Stimulated activated CD4-positive, alpha-beta T cell treated with anti-CD3 and anti-CD28 coated beads, Interleukin-12 subunit alpha, Interleukin-12 subunit beta, amount 100 ng/mL, for 48 hours (primary cell): ENCODE results near the gene THSD8.

ENCODE experiments used
- DNase-seq, 3 donors: peaks; one replicate each; pipeline ENCODE4 v3.0.0-alpha.2; 2020; ENCODE audit warnings: low read depth in 2 of 3, low spot score in 1 of 3

Gene THSD8

GRCh38 chr19:12779162-12779993, 22.5 kb upstream of the THSD8 start:
- no peak for DNase-seq

- no peak for DNase-seq
Observed at GRCh38 chr19:12782174-12782423, 19.8 kb upstream of the THSD8 start.

GRCh38 chr19:12782424-12783290, 19.2 kb upstream of the THSD8 start:
- DNase-seq, result peak; percentile 77 to 87 (median 79)

DNA sequence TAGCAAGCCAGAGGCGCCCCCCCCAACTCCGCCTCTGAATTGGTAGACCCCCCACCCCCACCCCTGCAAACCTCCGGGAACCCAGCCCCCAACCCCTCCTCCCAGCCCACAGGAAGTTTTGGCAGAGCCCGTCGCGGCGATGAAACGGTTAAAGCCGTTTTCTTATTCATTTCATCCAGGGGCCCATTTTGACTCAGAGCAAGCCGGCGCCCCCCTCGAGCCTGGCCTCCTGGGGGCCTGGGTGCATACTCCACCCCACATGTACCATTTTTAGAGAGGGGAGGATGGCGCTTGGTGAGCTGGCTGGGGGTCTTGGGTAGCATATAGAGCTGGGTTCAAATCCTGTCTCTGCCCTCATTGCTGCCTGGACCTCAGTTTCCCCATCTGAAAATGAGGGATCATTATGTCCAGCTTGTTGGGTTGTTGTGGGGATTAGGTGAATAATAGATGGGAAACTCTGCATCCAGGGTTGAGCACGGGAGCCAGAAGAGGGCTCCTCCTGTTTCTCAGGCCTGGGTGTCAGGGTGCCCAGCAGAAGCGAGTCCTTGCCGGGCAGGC, 18.5 kb upstream of the THSD8 start:
- DNase-seq, result peak; percentile 56 to 61 (median 60)

DNA sequence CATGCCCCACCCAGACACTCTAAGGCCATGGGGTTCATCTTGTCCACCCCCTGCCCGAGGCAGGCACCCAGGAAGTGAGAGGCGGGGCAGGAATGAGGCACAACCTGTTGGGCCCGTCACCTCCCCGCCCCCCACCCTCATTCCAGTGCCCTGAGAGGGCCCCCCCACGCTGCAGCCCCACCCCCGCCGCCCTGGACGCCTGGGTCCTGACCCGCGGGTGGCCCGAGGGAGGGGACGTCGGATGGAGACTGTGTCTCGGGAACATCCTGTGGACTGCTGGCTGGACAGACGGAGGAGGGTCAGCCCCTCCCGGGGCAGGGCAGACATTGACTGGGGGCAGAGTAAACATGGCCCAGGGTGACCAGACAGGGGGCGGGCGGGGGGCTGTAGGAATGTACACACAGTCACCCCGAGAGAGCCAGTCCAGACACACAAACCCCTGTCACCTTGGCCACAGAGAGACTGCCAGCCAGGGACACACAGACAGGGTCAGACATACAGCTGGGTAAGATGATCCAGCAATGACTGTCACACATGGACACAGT, 17.9 kb upstream of the THSD8 start:
- DNase-seq, result no peak

GRCh38 chr19:12784394-12784870, 17.4 kb upstream of the THSD8 start:
- no peak for DNase-seq

DNA sequence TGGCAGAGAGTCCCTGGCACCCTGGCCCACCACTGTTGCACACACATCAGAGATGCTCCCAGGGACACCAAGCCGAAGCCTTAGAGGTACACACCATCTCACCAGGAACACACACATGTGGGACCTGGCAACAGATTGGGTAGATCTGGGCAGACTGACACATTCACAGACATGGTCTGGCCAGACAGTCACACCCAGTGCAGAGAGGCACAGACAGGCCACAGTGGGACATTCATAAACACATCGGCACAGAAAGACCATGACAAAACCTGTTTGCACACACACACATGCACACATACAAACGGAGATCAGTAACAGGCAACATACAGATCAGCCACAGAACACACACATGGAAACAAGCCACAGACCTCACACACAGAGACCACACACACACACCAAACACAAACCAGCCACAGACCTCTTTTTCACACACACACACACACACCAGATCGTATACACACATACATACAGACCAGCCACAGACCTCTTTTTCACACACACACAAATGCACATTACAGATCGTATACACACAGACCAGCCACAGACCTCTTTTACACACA, 16.9 kb upstream of the THSD8 start:
- no peak for DNase-seq

DNA sequence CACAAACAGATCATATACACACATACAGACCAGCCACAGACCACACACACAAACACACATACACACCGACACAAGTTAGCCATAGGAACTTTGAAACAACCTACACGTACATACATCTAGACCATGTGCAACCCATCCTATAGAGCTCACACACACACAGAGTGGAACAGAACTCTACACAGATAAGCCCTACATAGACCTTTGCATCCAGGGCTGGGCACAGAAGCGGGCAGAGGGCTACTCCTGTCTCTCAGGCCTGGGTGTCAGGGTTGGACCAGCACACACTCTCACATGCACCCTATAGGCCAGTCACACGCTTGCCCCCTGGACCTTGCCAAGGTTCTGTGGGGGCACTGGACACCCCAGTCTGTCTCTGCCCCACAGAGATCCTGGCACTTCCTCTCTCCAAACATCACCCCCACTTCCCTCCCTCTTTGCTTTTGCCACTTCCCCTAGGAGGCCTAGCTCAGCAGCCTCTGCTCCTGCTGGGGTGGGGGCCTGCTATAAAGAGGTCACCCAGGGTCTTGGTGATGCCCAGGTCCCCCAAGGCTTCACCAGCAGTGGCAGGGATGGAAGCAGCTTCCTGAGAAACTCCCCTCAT, 16.3 kb upstream of the THSD8 start:
- no peak for DNase-seq

- DNase-seq, result no peak
Observed at GRCh38 chr19:12786141-12786870, 15.6 kb upstream of the THSD8 start.

DNA sequence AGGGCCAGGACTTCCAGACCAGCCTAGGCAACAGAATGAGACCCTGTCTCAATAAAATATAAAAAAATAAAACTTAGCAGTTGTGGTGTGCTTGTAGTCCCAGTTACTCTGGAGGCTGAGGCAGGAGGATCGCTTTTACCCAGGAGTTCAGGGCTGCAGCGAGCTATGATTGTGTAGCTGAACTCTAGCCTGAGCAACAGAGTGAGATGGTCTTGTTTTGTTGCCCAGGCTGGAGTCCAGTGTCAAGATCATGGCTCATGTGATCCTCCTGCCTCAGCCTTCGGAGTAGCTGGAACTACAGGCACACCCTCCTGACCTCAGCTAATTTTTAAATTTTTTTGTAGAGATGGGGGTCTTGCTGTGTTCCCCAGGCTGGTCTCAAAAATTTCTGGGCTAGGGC, 14.9 kb upstream of the THSD8 start:
- DNase-seq, result no peak

- no peak for DNase-seq
Observed at GRCh38 chr19:12787458-12787857, 14.4 kb upstream of the THSD8 start.

DNA sequence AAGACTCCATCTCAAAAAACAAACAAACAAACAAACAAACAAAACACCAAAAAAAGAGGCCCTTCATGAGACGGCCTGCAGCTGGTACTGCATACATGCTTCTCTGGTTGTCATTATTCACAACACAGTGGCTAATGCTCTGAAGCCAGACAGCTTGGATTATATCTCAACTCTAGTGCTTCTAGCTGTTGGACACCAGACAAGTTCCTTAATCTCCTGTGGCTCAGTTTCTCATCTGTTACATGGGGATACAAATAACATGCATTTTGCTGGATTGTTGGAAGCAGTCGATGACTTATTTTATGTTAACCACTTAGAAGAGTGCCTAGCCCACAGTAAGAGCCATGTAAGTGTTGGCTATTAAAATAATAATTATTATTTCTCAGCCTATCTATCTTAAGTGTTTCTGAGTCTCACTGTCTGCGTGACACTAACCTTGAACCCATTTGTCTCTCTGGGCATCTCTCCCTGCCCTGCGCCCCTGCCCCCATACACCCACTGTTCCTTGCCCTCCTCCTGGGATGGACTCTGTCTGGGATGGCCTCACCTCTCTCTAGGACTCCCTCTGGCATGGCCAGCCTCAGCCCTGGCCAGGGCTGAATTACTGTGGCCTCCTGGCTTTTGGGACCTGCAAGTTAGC, 13.7 kb upstream of the THSD8 start:
- no peak for DNase-seq

GRCh38 chr19:12788682-12789097, 13.2 kb upstream of the THSD8 start:
- peak in 1 of 3 donors; percentile 32 for DNase-seq

DNA sequence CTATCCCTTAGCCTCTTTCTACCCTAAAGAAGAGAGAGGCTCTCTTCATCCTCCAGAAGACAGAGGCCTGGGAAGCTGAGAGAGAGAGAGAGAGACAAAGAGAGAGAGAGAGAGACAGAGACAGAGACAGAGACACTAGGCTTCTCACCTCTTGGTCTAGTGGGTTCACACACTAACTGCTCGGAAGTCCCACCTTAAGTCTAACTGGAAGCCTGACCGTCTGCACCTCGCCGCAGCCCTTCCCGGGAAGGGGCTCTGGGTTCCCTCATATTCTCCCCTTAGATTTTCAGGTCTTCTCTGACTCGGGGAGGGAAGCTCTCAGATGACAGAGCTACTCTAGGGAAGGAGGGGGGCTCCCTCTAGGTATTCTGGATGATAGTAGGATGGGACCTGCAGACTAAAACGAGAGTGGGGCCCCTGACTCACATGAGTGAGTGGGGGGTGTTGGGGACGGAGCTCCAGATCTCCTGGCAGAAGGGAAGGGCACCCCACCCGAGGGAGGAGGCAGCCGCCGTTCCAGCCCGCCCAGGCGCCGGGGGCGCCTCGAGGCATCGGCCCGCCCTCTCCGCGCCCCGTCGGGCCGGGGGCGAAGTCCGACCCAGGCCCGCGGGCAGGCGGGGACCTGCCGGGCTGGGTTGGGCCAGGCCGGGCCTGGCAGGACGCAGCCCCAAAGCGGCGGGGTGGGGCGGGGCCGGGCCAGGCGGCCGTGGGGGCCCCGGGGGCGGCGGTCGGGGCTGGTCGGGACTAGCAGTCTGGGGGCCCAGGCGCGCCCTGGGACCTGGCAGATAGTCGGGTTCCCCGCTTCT, 12.6 kb upstream of the THSD8 start:
- peak in 1 of 3 donors; percentile 27 for DNase-seq

DNA sequence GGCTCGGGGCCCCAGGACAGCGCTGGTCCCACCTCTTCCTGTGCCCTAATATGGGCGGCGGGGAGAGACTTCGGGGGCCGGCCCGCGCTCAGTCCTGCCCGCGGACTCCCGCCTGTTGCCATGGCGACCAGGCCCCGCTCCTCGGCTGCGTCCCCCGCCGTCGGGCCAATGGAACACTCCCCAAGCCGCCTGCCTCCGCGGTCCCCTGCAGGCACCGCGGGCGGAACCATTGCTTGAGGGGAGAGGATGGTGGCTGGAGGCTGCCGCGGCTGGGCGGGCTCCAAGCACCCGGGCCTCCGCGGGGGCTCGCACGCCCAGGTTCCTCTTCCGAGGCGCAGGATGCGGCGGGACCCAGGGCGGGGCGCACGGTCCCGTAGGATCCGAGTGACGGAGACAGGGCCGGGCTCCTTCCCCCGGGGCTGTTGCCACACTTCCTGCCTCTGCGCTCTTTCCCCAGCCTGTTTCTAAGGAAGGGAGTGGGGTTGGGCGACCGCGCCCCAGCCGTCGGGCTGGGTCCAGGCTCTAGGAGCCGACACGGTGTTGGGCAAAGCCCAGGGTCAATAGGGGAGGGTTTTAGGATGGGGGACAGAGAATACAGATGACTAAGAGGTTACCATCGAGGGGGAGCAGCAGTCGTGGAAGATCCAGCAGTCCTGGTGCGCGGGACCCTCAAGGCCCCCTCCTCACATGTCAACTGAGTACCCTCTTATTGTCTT, 11.8 kb upstream of the THSD8 start:
- peak; percentile 86 to 97 (median 95) for DNase-seq

DNA sequence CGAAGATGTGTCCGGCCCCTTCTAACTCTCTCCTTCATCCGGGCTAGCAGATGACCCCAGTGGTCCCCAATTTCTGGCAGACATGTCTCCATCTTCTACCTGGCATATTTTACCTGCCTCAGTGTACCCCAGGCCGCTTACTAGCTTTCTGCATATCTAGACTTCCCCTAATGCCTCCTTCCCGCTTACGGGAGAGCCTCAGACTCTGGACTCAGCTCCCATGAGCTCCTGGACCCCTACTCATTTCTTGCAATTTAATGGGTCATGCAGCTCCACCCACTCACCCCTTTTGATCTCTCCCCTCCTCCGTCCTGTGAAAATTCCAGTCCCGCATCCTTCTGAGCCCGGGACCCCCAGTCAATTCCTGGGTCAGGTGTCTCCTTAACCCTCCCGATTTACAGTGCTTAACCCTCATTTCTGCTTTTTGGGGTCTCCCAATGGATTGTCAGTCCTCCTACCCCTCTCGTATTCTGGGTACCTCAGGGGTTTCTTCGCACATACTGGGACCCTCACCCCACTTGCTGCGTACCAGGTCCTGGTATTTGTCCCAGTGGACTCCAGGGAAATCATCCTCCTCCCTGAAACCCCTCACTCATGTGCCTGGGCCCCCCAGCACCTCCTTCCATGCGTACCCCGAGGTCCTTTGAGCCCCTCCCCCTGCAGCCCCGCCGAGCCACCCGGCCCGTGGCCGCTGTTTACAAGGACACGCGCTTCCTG, 11.1 kb upstream of the THSD8 start:
- DNase-seq, result no peak

GRCh38 chr19:12791345-12792050, 10.4 kb upstream of the THSD8 start, which contains the start of gene JUNB:
Gene JUNB (plus strand): TSS chr19:12791486. CDS start chr19:12791772, 286 bp downstream.
- peak; percentile 94 to 95 (median 95) for DNase-seq
